Suprapubic skin (tissue), 4 donors: ENCODE results near the gene COL11A2. TPM values are rescaled to one million over a fixed set of nuclear protein-coding genes. Genes with fewer than 3 reads are reported as not detected.

Experiments used
- DNase-seq, 2 donors: peaks; one replicate each; pipeline ENCODE4 v3.0.0-alpha.2; 2019; ENCODE audit warnings: low spot score in 2 of 2
- H3K27ac ChIP-seq: fragments of 200-600 bp; sonication (generic); one replicate; pipeline ENCODE4 v1.5.1; 2019
- H3K27me3 ChIP-seq: fragments of 200-600 bp; sonication (generic); one replicate; pipeline ENCODE4 v1.5.1; 2019
- H3K36me3 ChIP-seq: fragments of 200-600 bp; sonication (generic); one replicate; pipeline ENCODE4 v1.5.1; 2019
- H3K4me1 ChIP-seq: fragments of 200-600 bp; sonication (generic); one replicate; pipeline ENCODE4 v1.5.1; 2019
- H3K4me3 ChIP-seq: fragments of 200-600 bp; sonication (generic); one replicate; pipeline ENCODE4 v1.5.1; 2019; ENCODE audit warnings: mild to moderate bottlenecking
- H3K9me3 ChIP-seq: fragments of 200-600 bp; sonication (generic); one replicate; pipeline ENCODE4 v1.5.1; 2019
- EP300 ChIP-seq: sonication (generic); formaldehyde crosslinking; IDR thresholded peaks from one replicate; pipeline ENCODE4 v1.6.1; 2017; ENCODE audit warnings: antibody characterized with exemption
- POLR2A ChIP-seq, 2 donors: fragments of 450-650 bp; IDR thresholded peaks; one replicate each; pipeline ENCODE4 v1.6.1; 2017; ENCODE audit warnings: antibody characterized with exemption in 2 of 2, mild to moderate bottlenecking in 2 of 2, moderate library complexity in 2 of 2
- POLR2AphosphoS5 ChIP-seq, 3 donors: sonication (generic); formaldehyde crosslinking; IDR thresholded peaks; one replicate each; pipeline ENCODE4 v1.6.1; 2017; ENCODE audit warnings: antibody characterized with exemption in 3 of 3
- WGBS: methylation state at CpG from one replicate; pipeline ENCODE4 v1.1.5; 2018; 5-methylcytosine and 5-hydroxymethylcytosine counted together
- total RNA-seq, 4 donors: library from RNA; depleted of rRNA; stranded (reverse); fragments of >200 nt; gene quantifications; one replicate each; pipeline ENCODE4 v1.1.0, GENCODE V29; 2016
- TF ChIP-seq, protein P1 (sequence below), 2 donors: fragments of 200-600 bp in 1 of 2; fragments of 450-650 bp in 1 of 2; sonication (generic) in 1 of 2; IDR thresholded peaks; one replicate each; pipeline ENCODE4 v1.5.1; 2016 to 2019; ENCODE audit warnings: antibody characterized with exemption in 2 of 2, mild to moderate bottlenecking in 1 of 2, moderate library complexity in 1 of 2

Gene COL11A2
- under 1 TPM; 0.21 to 0.97 (median 0.40) TPM for total RNA-seq

GRCh38 chr6:33192105-33192646, at the start of gene COL11A2:
Gene COL11A2, minus strand, starts transcription at chr6:33192467. Its CDS starts 227 bp downstream, at chr6:33192240.
- H3K4me1 ChIP-seq = peaks cover 18% of the 10 kb centered on the region
- H3K4me3 ChIP-seq = peak within 1 kb of the TSS; percentile 50
- H3K9me3 ChIP-seq = no peaks in the 10 kb centered on the region
- peak within 1 kb of the TSS; percentile 15 for H3K27ac ChIP-seq
- 8% methylated on average over 12 of the region's 35 CpGs for WGBS
- H3K36me3 ChIP-seq = peaks cover 27% of the 10 kb centered on the region
- no peak for DNase-seq
- H3K27me3 ChIP-seq = peaks cover 13% of the 10 kb centered on the region
- TF ChIP-seq, protein P1, sequence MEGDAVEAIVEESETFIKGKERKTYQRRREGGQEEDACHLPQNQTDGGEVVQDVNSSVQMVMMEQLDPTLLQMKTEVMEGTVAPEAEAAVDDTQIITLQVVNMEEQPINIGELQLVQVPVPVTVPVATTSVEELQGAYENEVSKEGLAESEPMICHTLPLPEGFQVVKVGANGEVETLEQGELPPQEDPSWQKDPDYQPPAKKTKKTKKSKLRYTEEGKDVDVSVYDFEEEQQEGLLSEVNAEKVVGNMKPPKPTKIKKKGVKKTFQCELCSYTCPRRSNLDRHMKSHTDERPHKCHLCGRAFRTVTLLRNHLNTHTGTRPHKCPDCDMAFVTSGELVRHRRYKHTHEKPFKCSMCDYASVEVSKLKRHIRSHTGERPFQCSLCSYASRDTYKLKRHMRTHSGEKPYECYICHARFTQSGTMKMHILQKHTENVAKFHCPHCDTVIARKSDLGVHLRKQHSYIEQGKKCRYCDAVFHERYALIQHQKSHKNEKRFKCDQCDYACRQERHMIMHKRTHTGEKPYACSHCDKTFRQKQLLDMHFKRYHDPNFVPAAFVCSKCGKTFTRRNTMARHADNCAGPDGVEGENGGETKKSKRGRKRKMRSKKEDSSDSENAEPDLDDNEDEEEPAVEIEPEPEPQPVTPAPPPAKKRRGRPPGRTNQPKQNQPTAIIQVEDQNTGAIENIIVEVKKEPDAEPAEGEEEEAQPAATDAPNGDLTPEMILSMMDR (IDR thresholded peaks at IDR 0.05) = no peak

GRCh38 chr6:33241968-33242367, 49.7 kb upstream of the COL11A2 start:
- 53% methylated on average over 3 of the region's 3 CpGs for WGBS

DNA sequence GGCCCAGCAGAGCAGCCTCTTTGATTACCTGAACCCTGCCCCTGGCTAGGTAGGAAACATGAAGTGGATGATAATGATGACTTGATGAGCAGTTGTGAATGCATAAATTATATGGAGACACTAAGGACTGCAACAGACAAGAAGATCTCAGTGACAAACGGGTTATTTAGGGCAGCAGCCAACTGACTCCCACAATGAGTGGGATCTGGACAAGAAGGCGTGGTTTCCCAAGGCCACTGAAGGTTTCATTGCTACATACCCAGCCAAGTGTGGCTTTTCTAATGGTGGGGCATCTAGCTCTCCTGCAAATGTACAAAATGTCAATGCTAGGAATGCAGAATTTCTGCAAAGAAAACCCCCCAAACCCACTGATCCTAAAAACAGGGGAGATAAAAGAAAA, 45.5 kb upstream of the COL11A2 start:
- H3K4me3 ChIP-seq = no peak overlapping the region
- no peak for TF ChIP-seq POLR2A (IDR thresholded peaks at IDR 0.05)
- TF ChIP-seq POLR2AphosphoS5 (IDR thresholded peaks at IDR 0.05) = no peak
- TF ChIP-seq EP300 = no peak
- TF ChIP-seq, protein P1 (IDR thresholded peaks at IDR 0.05) = no peak
- no peak for DNase-seq
- H3K36me3 ChIP-seq = no peaks in the 10 kb centered on the region
- WGBS = 63% methylated on average over 2 of the region's 2 CpGs
- H3K27ac ChIP-seq = no peak overlapping the region
- H3K4me1 ChIP-seq = no peaks in the 10 kb centered on the region
- peaks cover 34% of the 10 kb centered on the region for H3K27me3 ChIP-seq
- no peaks in the 10 kb centered on the region for H3K9me3 ChIP-seq

More at GRCh38 chr6:33241968-33242367, 49.7 kb upstream of the COL11A2 start:
- Histone ChIP-seq H3K4me1 (no peaks in the 10 kb centered on the region), H3K9me3 (no peaks in the 10 kb centered on the region), H3K36me3 (no peaks in the 10 kb centered on the region), H3K4me3 (no peak overlapping the region), H3K27me3 (peaks cover 16% of the 10 kb centered on the region), H3K27ac (no peak overlapping the region)
- DNase-seq = no peak
- TF ChIP-seq, protein P1 (IDR thresholded peaks at IDR 0.05) = no peak
- TF ChIP-seq POLR2AphosphoS5 (IDR thresholded peaks at IDR 0.05) (no peak), POLR2A (IDR thresholded peaks at IDR 0.05) (no peak)

- Histone ChIP-seq H3K27me3 (peaks cover 34% of the 10 kb centered on the region), H3K4me1 (no peaks in the 10 kb centered on the region), H3K36me3 (no peaks in the 10 kb centered on the region), H3K27ac (no peak overlapping the region), H3K9me3 (no peaks in the 10 kb centered on the region), H3K4me3 (no peak overlapping the region)
- TF ChIP-seq POLR2AphosphoS5 (IDR thresholded peaks at IDR 0.05) = no peak
- TF ChIP-seq, protein P1 (IDR thresholded peaks at IDR 0.05) = no peak
- TF ChIP-seq POLR2A (IDR thresholded peaks at IDR 0.05) = no peak
- no peak for TF ChIP-seq EP300
- WGBS = 87% methylated on average over 6 of the region's 6 CpGs
- peak in 1 of 2 donors; percentile 6 for DNase-seq
Observed at GRCh38 chr6:33236852-33237251, 44.6 kb upstream of the COL11A2 start.

DNA sequence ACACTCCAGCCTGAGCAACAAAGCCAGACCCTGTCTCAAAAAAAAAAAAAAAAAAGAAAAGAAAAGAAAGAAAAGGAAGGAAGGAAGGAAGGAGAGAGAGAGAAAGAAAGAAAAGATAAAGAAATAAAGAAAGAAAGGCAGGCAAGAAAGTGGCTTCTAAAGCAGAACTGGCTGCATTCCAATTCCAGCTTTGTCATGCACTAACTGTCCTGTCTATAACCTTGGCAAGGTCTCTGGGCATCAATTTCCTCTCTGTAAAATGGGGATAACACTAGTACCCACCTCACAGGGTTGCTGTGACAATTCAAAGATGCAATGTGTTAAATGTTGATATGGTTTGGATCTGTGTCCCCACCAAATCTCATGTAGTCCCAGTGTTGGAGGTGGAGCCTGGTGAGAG, 44.1 kb upstream of the COL11A2 start:
- TF ChIP-seq, protein P1 (IDR thresholded peaks at IDR 0.05) = no peak
- TF ChIP-seq POLR2AphosphoS5 (IDR thresholded peaks at IDR 0.05) = no peak
- TF ChIP-seq EP300 = no peak
- TF ChIP-seq POLR2A (IDR thresholded peaks at IDR 0.05) = no peak
- Histone ChIP-seq H3K4me1 (no peaks in the 10 kb centered on the region), H3K9me3 (no peaks in the 10 kb centered on the region), H3K4me3 (no peak overlapping the region), H3K27me3 (peaks cover 34% of the 10 kb centered on the region), H3K36me3 (no peaks in the 10 kb centered on the region), H3K27ac (no peak overlapping the region)
- DNase-seq = peak in 1 of 2 donors; percentile 6
